DOHH2 (cell line): ENCODE measurements around the gene UBQLN4.

Source experiments
- EZH2phosphoT487 ChIP-seq: fragments of 200-600 bp; sonication (generic); IDR thresholded peaks from 2 replicates; pipeline ENCODE4 v1.6.1; 2017; ENCODE audit warnings: borderline replicate concordance, mild to moderate bottlenecking, antibody characterized with exemption, low read length, moderate library complexity, mixed read lengths
- TF ChIP-seq, protein P1 (sequence below): fragments of 200-600 bp; sonication (generic); IDR thresholded peaks from one replicate; pipeline ENCODE4 v1.5.1; 2014; ENCODE audit warnings: antibody characterized with exemption, mild to moderate bottlenecking, low read depth, low read length; ENCODE audit not compliant: poor library complexity, severe bottlenecking

DNA sequence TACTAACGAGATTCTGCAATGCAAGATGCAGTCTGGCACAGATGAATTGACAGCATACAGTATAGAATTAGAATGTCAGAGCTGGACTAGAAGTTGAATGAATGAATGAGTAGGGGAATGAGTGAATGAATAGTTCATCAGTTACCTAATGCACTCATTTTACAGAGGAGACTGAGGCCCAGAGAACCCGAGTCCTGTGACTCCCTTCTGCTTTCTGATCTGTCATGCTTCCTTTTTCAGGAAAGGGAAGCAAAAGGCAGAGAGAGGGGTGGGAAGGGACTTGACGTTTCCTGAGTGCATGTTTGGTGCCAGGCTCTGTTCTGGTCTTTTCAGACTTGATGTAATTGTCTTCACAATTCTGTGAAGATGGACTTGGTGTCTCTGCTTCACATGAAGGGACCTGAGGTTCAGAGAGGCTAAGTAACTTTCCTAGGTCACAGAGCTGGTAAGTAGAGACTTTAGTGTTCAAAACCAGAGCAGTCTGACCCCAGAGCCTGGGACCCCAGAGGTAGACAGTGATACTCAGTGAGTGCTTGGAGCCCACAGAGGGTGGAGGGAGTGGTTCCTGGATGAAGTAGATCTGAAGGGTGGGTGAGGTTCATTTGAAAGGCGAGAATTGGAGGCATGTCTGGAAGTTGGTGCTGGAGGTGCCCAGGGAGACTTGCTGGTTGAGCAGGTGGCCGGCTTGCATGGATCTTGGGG, 36.7 kb upstream of the UBQLN4 start:
- TF ChIP-seq, protein P1, sequence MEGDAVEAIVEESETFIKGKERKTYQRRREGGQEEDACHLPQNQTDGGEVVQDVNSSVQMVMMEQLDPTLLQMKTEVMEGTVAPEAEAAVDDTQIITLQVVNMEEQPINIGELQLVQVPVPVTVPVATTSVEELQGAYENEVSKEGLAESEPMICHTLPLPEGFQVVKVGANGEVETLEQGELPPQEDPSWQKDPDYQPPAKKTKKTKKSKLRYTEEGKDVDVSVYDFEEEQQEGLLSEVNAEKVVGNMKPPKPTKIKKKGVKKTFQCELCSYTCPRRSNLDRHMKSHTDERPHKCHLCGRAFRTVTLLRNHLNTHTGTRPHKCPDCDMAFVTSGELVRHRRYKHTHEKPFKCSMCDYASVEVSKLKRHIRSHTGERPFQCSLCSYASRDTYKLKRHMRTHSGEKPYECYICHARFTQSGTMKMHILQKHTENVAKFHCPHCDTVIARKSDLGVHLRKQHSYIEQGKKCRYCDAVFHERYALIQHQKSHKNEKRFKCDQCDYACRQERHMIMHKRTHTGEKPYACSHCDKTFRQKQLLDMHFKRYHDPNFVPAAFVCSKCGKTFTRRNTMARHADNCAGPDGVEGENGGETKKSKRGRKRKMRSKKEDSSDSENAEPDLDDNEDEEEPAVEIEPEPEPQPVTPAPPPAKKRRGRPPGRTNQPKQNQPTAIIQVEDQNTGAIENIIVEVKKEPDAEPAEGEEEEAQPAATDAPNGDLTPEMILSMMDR, result no peak
- TF ChIP-seq EZH2phosphoT487, result no peak
